GM21528 (cell line): ENCODE results near the gene MPZL1.

Experiments used
- ATAC-seq: cut with Tn5 transposase; IDR thresholded peaks from one replicate; pipeline ENCODE4 v1.9.1; 2021; ENCODE audit warnings: mild to moderate bottlenecking, moderate library complexity; ENCODE audit not compliant: unreplicated experiment, low FRiP score

MPZL1 gene

DNA sequence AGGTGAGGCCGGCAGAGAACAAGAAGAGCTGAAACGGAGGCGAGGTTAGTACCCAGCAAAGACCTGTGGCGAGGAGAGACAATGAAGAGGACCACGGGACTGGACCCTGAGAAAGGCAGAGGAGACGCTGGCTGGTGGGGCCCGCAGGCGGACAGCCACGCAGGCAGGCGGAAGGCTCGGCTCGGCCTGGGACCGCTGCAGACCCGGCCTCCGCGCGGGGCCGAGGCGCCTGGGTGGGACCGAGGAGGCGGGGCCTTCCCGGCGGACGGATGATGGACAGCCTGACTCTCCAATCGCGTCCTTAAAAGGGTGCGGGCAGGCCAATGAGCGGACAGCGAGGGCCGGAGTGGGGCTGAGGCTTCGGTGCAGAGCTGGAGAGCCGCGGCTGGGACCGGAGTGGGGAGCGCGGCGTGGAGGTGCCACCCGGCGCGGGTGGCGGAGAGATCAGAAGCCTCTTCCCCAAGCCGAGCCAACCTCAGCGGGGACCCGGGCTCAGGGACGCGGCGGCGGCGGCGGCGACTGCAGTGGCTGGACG lies at the start of gene MPZL1:
MPZL1 (plus strand) TSS at position 366 of the 535 bp plus-strand sequence. CDS start 170 bp downstream, outside the sequence.
- ATAC-seq: peak; percentile 91

DNA sequence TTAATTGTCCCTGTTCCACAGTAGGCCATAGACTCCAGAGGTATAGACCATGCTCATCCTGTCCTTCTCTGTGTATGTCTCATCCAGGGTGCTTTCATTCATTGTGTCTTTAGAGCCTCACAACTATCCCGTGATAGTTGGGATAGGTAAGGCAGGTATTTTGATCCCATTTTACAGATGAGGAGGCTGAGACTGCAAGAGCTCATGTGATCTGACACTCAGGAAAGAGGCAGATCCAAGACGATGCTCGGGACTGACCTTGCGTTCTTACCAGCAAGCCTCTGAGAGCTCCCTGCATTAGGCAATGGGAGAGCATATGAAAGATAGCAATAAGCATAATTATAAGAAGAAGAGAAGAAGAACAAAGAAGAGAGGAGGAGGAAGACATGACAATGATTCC lies 49.0 kb upstream of the MPZL1 start:
- ATAC-seq: no peak

DNA sequence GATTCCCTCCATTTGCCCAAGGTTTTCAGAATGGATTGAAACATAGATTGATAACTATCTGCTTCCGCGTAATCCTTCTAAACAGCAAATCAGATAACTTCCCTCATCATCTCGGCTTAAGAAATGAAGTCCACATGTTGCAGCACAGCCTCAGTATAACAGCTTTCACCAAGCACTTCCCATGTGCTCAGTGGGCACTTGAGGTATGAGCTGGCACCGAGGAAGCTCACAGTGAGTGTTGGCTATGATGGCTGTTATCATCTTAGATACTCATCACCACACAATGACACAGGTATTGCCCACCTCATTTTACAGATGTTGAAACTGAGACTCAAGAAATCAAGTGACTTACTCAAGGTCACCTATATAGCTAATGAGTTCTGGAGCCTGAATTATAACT lies 48.5 kb upstream of the MPZL1 start:
- no peak for ATAC-seq

DNA sequence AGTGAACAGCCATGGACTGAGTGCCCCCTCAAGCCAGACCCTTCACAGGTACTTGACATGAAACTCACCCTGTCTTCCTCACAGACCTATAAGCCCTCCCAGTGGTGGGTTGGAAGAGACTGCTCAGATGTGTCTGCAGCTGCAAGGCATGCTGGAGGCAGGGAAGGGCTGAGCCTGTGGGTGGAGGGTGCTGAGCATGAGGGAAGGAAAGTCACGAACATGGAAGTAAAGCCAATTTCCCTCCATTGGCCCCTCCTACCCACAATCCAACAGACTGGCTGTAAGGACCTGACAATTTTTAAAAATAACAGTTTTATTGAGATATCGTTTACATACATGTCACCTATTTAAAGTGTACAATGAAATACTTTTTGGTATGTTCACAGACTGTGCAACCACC lies 47.6 kb upstream of the MPZL1 start:
- no peak for ATAC-seq

DNA sequence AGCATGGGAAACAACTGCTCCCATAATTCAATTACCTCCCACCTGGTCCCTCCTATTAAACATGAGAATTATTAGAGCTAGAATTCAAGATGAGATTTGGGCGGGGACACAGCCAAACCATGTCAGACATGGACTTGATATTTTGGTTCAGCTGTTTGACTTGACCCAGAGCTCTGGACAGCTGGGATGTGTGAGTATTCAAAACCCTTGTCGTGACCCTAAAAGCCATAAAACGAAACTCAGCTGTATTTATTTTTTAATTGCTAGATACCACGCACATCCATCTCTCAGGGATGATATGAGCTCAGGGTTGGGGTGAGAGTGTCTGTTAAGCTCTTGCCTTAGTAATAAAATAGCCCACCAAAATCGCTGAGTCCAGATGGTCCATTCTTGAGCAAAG lies 46.3 kb upstream of the MPZL1 start:
- no peak for ATAC-seq

DNA sequence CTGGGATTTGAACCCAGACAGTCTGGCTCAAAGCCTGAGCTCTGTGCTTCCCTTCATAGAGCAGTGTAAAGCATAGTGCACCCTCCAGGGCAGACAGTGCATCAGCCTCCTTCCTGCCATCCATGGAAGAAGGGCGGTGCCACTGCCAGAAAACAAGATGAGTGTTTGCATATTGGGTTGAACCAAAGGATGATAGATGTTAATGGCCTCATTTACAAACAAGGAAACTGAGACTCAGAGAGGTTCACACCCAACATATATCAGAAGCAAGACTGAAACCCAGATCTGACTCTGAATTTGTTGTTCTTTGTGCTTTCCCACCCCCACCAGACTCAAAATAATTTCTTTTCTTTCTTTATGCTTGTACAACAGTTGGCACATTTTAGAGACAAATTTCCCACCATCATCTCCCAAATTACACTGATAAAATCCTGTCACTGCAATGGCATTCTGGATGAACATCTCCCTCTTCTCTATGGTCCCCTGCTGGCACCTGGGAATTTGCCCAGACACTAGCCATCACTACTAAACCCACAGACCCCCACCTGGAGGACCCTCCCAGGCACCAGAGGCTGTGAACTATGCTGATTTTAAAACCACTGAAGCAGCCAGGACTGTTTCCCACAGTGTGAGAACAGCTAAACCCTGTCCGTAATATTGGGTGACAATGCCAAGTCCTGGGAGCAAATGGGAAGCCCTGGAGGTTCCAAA lies 45.4 kb upstream of the MPZL1 start:
- peak; percentile 56 for ATAC-seq

DNA sequence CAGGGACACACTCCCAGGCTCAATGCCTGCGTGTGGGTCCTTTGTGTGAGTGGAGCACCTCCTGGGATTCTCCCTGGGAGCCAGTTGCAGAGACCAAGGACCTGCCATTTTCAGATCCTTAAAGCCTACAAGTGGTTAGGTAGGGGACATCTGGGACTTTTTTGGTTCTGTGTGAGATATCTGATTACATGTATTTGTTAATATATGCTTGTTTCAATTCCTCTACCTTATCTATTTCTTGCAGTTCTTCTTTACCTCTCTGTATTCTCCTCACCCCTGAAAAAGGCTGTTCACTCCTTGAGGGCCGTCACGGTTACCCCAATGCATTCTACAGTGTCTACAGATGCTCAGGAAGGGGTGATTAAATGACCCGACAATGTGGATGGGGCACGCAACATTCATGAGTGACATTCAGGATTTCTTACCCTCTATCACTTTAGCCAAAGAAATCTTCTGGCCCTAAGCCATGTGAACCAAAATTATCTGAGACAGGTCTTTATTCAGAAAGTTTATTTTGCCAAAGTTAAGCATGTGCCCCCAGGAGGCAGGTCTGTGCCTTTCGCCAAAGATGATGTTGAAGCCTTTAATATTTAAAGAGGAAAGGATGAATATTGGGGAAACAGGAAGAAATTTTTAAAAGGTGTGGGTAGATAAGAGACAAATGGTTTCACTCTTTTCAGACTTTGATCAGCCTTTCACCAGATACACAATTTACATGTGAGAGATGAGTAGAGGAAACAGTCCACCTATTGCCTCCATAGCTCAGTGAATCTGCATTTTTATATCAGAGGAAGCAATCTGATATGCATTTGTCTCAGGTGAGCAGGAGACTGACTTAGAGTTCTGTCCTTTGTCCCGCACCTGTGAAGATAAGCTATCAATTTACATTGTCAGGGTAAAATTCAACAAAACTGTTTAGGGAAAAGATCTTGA lies 44.6 kb upstream of the MPZL1 start:
- ATAC-seq: no peak

DNA sequence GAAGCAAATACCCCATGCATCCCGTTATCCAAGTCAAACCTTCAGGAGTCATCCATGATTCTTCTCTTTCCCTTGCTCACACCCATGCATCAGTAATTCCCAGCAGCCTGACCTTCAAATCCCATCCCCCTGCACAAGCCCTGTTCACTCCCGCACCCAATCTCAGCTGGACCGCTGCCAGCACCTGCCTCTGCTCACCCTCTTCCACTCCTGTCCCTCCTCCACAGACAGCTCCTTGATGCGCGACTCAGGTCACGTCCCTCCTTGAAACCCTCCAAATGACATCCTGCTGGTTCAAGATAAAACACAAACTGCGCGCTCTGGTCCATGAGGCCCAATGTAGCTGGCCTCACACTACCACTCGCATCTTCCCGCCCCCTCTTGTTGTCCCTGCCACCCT lies 43.4 kb upstream of the MPZL1 start:
- no peak for ATAC-seq

DNA sequence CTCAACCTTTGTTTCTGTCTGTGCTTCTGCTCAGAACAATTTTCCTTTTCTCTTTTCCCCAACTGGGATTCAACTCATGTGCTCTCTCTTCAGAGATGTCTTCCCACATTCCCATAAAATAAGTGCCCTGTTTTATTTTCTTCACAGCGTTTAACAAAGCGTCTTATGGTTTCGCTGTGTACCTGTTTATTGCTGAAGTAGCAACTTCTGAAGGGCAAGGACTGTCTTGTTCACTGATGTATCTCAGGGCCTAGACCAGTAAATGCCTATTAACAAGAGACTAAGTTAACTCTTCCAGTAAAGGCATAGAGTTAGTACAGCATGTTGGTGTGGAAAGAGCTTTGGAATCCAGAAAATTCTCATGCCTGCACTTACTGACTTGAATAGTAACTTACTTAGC lies 42.9 kb upstream of the MPZL1 start:
- ATAC-seq: no peak

DNA sequence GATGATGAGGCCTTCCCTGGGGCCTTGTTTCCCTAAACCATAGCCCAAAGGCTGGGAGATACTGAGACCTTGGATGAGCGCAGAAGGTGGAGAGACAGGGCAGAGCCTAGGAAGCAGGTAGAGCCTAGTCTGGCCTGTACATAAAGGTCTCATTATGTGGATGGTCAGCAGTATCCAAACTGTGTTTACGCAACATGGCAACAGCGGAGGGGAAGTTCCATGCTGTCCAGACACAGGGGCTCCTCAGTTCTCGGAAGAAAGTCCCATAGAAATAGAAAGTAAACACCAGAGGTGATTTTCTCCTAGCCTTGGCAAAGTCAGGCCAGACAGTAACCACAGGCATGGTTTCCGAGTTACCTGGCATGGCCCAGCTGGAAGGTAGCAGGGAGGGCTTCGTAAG lies 42.1 kb upstream of the MPZL1 start:
- ATAC-seq: no peak

DNA sequence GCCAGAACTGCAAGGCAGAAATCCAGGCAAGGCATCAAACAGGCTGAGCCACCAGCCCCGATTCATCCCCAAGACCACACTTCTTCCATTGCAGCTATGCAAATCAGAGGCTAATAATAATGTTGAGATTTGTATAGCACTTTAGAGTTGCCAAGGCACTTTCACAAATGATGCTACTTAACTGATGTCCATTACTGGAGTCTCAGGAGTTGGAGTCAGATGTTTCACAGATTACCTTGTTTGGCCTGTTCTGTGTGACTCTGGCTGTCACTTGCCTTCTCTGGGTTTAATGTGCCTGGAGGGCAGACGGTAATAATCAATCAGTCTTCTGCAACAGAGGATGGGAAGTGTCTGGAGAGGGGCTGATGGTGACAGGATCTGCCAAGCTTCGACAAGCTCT lies 40.8 kb upstream of the MPZL1 start:
- ATAC-seq: no peak

DNA sequence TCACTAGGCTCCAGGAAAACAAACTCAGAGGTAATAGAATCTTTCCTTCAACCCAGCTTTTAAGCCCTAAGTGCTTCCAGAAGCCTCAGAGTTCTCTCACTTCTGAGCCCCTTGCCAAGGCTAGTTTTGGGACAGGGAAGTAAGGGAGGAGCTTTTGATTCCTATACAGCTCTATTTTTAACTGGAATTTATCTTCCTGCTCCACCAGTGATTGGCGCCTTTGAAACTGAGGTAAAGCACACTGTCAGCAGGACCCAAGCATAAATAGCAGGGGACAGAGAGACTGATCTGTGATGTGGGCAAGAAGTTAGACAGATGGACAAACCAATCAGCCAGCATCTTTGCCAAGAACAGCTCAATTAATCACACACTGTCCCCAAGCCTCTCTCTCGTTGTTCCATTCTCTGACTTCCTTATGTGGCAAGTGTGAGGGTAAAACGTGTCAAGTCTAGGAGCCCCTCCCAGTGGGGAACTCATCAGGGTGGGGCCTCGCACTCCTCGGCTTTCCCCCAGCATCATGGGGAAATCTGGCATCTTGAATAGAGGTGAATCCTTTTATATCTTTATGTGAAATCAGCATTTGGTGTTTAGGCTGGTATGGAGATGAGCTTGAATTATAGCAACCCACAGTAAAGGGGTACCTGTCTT lies 40.2 kb upstream of the MPZL1 start:
- ATAC-seq: no peak

DNA sequence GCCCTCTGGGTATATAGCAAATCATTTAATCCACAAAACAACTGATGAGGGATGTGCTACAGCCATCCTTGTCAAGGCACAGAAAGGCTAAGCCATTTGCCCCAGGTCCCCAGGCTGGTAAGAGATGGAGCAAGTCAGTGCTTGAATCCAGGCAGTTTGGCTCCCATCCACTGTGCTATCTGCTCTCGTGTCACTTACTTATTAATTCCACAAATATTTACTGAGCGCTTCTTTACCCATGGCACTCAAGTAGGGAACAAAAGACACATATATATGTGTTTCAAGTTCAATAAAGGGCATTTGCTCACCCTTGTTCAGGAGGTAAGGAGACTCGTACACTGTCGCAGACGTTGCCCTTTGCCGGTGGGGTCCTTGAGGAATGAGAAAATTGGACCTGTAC lies 38.6 kb upstream of the MPZL1 start:
- ATAC-seq: no peak

DNA sequence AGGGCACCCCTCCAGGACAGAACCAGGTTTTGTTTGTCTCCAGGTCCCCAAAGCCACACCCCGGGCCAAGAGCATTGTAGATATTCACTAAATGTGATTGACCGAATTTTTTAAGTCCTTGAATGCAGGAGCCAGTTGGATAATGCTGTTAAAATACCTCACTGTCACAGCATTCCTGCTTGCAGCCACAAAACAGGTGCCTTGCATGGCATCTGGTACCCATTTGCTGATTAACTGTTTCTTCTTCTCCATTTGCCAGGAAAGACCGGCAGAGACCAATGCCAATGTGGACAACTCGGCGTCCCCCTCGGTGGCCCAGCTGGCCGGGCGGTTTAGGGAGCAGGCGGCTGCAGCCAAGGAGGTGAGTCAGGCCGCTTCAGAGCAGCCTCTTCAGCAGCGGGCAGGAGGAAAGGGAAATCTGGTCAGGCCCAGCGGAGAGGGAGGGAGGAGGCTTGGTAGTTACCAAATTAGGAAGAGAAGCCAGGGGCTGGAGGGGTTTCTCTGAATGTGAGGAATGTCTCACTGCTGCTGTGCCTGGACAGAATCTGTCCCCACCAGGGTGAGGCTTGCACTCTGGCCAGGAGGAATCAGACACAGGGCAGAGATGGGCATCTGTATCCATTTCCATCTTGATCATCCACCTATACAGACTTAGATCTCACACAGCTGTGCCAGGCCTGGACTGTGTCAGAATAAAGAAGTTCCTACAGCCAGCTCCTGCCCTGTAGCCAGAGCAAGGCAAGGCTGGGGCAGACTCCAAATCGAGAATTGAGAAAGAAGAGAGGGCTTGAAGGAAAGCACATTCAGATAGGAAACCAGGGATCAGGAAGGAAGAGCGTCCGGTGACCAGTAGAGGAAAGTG lies 37.9 kb upstream of the MPZL1 start:
- no peak for ATAC-seq

DNA sequence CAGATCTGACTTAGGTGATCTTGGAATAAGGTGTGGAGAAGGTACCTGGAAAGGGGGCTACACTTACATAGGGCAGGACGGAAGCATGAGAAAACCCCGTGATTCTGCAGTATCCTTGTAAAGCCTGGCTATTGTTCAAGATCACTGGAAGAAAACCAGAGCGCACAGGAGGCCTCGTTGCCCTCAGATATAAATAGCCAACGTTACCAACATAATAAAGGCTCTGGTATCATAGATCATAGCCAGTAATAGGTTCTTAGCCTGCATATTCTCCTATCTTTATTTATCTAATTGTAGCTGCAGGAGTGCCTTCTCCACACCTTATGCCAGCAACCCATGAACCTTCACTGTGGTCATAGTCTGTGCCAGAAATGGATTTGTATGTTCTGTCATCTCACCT lies 35.9 kb upstream of the MPZL1 start:
- ATAC-seq: no peak

DNA sequence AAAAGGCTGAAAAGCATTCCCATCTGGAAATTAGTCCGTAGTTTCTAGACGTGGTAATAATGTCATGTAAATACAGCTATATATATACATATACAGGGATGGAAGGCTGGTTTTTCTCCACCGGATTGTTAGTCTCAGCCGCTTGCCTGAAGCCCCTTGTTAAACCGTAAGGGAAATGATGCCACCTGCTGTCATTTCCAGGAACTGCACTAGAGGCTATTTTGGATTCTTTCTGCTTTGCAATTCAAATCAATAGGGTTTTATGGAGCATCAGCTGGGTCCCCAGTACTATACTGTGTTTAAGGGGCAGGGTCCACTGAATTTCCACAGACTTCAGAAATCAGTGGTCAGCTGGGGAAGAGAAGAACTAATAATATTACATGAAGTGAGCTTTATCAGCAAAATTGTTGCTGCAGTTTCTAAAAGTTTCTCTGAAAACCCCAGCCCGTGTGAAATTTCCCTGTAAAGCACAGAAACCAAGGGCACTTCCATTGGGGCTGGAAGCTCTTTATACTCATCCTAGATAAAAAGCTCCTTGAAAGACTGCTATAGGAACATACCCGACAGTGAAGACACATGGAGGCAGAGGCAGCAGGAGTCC lies 33.8 kb upstream of the MPZL1 start:
- peak; percentile 70 for ATAC-seq

DNA sequence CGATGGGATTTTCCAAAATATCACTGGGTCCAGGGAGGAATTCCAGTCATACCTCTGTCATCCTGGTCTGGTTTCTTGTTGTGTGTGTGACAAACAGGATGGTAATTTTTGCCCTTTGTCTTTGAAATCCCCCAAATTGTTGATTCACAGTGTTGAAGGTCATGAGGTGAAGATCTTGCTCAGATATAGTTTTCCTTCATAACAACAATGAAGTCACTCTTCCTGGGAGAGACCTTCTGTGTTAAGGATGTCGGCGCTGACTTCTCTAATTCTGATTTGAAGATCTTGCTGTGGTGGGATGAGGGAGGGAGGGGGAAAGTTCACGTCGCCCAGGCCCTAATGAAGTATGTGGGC lies 32.2 kb upstream of the MPZL1 start:
- no peak for ATAC-seq

DNA sequence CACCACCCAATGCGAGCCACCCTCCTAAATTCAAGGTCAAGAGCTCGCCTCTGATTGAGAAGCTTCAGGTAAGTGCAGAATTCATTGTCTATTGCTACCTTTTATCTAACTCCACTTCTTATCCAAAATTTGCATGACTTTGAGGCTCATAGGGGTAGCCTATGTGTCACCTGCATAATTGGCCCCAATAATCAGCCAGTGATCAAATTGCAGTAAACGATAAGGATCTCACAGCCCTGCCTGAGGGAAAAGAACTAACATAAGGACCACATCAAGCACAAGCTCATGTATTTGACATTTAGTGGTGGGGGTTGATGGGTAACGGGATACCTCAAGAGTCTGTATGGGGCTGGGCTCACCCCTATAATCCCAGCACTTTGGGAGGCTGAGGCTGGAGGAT lies 31.7 kb upstream of the MPZL1 start:
- no peak for ATAC-seq

DNA sequence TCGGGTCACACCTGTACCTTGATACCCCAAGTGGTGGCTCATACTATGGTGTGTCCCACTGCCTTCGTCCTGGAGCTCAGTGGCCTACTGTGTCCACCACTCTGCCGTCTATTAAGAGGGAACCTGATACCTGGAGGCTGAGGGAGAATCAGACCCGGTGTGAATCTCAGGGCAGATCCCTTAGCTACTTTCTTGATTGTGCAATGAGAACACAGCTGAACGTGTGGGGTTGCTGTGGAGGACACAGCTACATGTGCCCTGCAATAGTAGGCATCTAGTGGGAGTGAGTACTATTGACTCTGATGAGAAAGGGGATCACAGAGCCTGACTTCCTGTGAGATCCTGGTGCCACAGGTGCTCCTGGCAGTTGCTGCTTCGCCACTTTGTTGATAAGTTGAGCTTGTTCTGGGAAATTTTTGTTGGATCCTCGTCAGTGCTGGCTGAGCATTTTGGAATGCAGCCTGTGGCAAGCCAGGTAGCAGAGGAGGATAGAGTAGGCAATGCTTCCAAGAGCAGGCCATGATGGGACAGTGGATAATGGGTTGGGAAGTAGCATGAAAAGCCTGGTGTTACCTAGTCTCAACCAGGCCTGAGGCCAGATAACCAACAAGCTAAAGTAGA lies 28.2 kb upstream of the MPZL1 start:
- no peak for ATAC-seq
